GM23338 (cell line): Measurements from ENCODE around the gene GSAP. TPM values are rescaled to one million over a fixed set of nuclear protein-coding genes. Genes with fewer than 3 reads are reported as not detected.

Experiments used
- ATAC-seq: fragments of 200-7000 bp; cut with Tn5 transposase; 3 replicates; pipeline ENCODE4 v1.9.1; 2020
- DNase-seq: peaks from one replicate; pipeline ENCODE4 v3.0.0-alpha.2; 2015; ENCODE audit warnings: low spot score
- H2AFZ ChIP-seq: fragments of 200-600 bp; sonication (generic); 2 replicates; pipeline ENCODE4 v1.8.0; 2016; ENCODE audit warnings: antibody characterized with exemption, mild to moderate bottlenecking, moderate library complexity
- H3F3A ChIP-seq: fragments of 200-600 bp; sonication (generic); replicated peaks from 2 replicates; pipeline ENCODE4 v1.8.0; 2017; ENCODE audit warnings: antibody characterized with exemption, mixed run types, low read depth
- H3K27ac ChIP-seq: fragments of 200-600 bp; sonication (generic); 2 replicates; pipeline ENCODE4 v1.6.1; 2016; ENCODE audit warnings: low read depth
- H3K27me3 ChIP-seq: fragments of 200-600 bp; sonication (generic); 2 replicates; pipeline ENCODE4 v1.8.0; 2016; ENCODE audit warnings: mild to moderate bottlenecking, mixed run types, moderate library complexity; ENCODE audit not compliant: insufficient read depth
- H3K36me3 ChIP-seq: fragments of 200-600 bp; sonication (generic); 2 replicates; pipeline ENCODE4 v1.8.0; 2016; ENCODE audit warnings: mild to moderate bottlenecking; ENCODE audit not compliant: insufficient read depth
- H3K4me1 ChIP-seq: fragments of 200-600 bp; sonication (generic); 2 replicates; pipeline ENCODE4 v1.8.0; 2016; ENCODE audit warnings: mild to moderate bottlenecking, moderate library complexity; ENCODE audit not compliant: insufficient read depth
- H3K4me2 ChIP-seq: fragments of 200-600 bp; sonication (generic); 2 replicates; pipeline ENCODE4 v1.7.1; 2017; ENCODE audit warnings: mixed run types
- H3K4me3 ChIP-seq: fragments of 200-600 bp; sonication (generic); 2 replicates; pipeline ENCODE4 v1.6.1; 2016; ENCODE audit warnings: mixed run types
- H3K79me2 ChIP-seq: fragments of 200-600 bp; sonication (generic); replicated peaks from 2 replicates; pipeline ENCODE4 v1.8.0; 2017; ENCODE audit warnings: mild to moderate bottlenecking; ENCODE audit not compliant: insufficient read depth
- H3K9me2 ChIP-seq: fragments of 200-600 bp; sonication (generic); 2 replicates; pipeline ENCODE4 v1.8.0; 2017; ENCODE audit not compliant: insufficient read depth
- H4K20me1 ChIP-seq: fragments of 200-600 bp; sonication (generic); replicated peaks from 2 replicates; pipeline ENCODE4 v1.8.0; 2017; ENCODE audit warnings: mild to moderate bottlenecking; ENCODE audit not compliant: insufficient read depth
- H3K27ac Mint-ChIP-seq: 2 replicates; pipeline ENCODE4 v1.8.0; 2020; ENCODE audit warnings: inconsistent platforms, mild to moderate bottlenecking, moderate library complexity, mixed read lengths
- H3K27me3 Mint-ChIP-seq: 3 replicates; pipeline ENCODE4 v1.8.0; 2022; ENCODE audit warnings: low read depth, mild to moderate bottlenecking, moderate library complexity, mixed read lengths, inconsistent platforms; ENCODE audit not compliant: insufficient read depth, poor library complexity
- H3K36me3 Mint-ChIP-seq: 3 replicates; pipeline ENCODE4 v1.8.0; 2021; ENCODE audit warnings: low read depth, mild to moderate bottlenecking, inconsistent platforms, moderate library complexity, mixed read lengths
- H3K4me1 Mint-ChIP-seq: 3 replicates; pipeline ENCODE4 v1.8.0; 2020; ENCODE audit warnings: mild to moderate bottlenecking, inconsistent platforms, mixed read lengths
- H3K4me3 Mint-ChIP-seq: 3 replicates; pipeline ENCODE4 v1.8.0; 2021; ENCODE audit warnings: moderate library complexity, mild to moderate bottlenecking, inconsistent platforms, mixed read lengths
- H3K9me3 Mint-ChIP-seq: 3 replicates; pipeline ENCODE4 v1.8.0; 2020; ENCODE audit warnings: moderate library complexity, mild to moderate bottlenecking, inconsistent platforms, mixed read lengths
- CREB1 ChIP-seq: fragments of 250-450 bp; sonication (Bioruptor Pico); IDR thresholded peaks from 2 replicates; pipeline ENCODE4 v1.5.0; 2020; ENCODE audit warnings: low read depth, mild to moderate bottlenecking, moderate library complexity
- CTCF ChIP-seq, 2 experiments: fragments of 200-600 bp in 1 of 2; sonication (generic) in 1 of 2; conservative IDR thresholded peaks; 2 replicates each; pipeline versions ENCODE4 v1.5.1 to v1.6.1; 2016 to 2017; ENCODE audit warnings: antibody characterized with exemption in 2 of 2, low read depth in 2 of 2, mild to moderate bottlenecking in 2 of 2, moderate library complexity in 1 of 2
- ETS1 ChIP-seq: IDR thresholded peaks from 2 replicates; pipeline ENCODE4 v1.6.1; 2016; ENCODE audit warnings: antibody characterized with exemption
- EZH2 ChIP-seq: fragments of 200-600 bp; sonication (generic); IDR thresholded peaks from one replicate; pipeline ENCODE4 v1.8.0; 2017; ENCODE audit warnings: antibody characterized with exemption, mild to moderate bottlenecking, low read depth; ENCODE audit not compliant: unreplicated experiment
- EZH2phosphoT487 ChIP-seq: fragments of 200-600 bp; sonication (generic); IDR thresholded peaks from one replicate; pipeline ENCODE4 v1.8.1; 2018; ENCODE audit warnings: antibody characterized with exemption; ENCODE audit not compliant: unreplicated experiment
- JUNB ChIP-seq: IDR thresholded peaks from one replicate; pipeline ENCODE4 v1.6.1; 2016; ENCODE audit warnings: antibody characterized with exemption; ENCODE audit not compliant: unreplicated experiment
- NANOG ChIP-seq: IDR thresholded peaks from 2 replicates; pipeline ENCODE4 v1.6.1; 2016; ENCODE audit warnings: antibody characterized with exemption, borderline replicate concordance
- POLR2AphosphoS5 ChIP-seq: IDR thresholded peaks from 2 replicates; pipeline ENCODE4 v1.6.1; 2016; ENCODE audit warnings: antibody characterized with exemption, low read depth
- REST ChIP-seq: IDR thresholded peaks from one replicate; pipeline ENCODE4 v1.6.1; 2018; ENCODE audit warnings: antibody characterized with exemption; ENCODE audit not compliant: unreplicated experiment
- STAT1 ChIP-seq: IDR thresholded peaks from one replicate; pipeline ENCODE4 v1.6.1; 2016; ENCODE audit warnings: antibody characterized with exemption; ENCODE audit not compliant: unreplicated experiment
- ZNF114 ChIP-seq: fragments of 250-450 bp; sonication (Bioruptor Pico); IDR thresholded peaks from 2 replicates; pipeline ENCODE4 v1.5.0; 2020; ENCODE audit warnings: mild to moderate bottlenecking, moderate library complexity
- ZNF331 ChIP-seq: fragments of 250-450 bp; sonication (Bioruptor Pico); IDR thresholded peaks from 2 replicates; pipeline ENCODE4 v1.5.0; 2020; ENCODE audit warnings: low read depth, mild to moderate bottlenecking, moderate library complexity
- ZNF462 ChIP-seq: fragments of 250-450 bp; sonication (Bioruptor Pico); IDR thresholded peaks from 2 replicates; pipeline ENCODE4 v1.5.0; 2020; ENCODE audit warnings: mild to moderate bottlenecking, moderate library complexity
- polyA plus RNA-seq: library from polyadenylated mRNA; unstranded; fragments of >200 nt; fragmentation: Nextera tagmentation; extraction: Ambion mirVana; gene quantifications from 2 replicates; pipeline ENCODE4 v1.2.1, GENCODE V29; 2016
- total RNA-seq: library from RNA; depleted of rRNA; stranded (reverse); fragments of >200 nt; shearing (Covaris generic); gene quantifications from 2 replicates; pipeline ENCODE4 v1.2.3, GENCODE V29; 2014

Gene GSAP
- total and polyA plus RNA-seq, 2 experiments from 2014 or later = 0.63 to 1.1 TPM

- no peak for TF ChIP-seq ZNF462 (CRISPR knock-in tag)
- TF ChIP-seq CREB1 = no peak
- TF ChIP-seq ETS1 = no peak
- no peak for TF ChIP-seq ZNF331 (CRISPR knock-in tag)
- TF ChIP-seq POLR2AphosphoS5 = no peak
- TF ChIP-seq CTCF (conservative IDR thresholded peaks at IDR 0.05; ENCODE audit: low read depth in 2 of 2) = no peak
- no peak for TF ChIP-seq ZNF114 (CRISPR knock-in tag)
- TF ChIP-seq STAT1 = no peak
- no peak for TF ChIP-seq EZH2
- no peak for TF ChIP-seq REST
- no peak for TF ChIP-seq EZH2phosphoT487
- TF ChIP-seq JUNB = no peak
- no peak for TF ChIP-seq NANOG
- Histone ChIP-seq H3K27ac (no peak overlapping the region), H3K36me3 (no peaks in the 10 kb centered on the region), H3K4me1 (peaks cover 13% of the 10 kb centered on the region; the same call in 1 of the 2 replicates), H3K27me3 (no peaks in the 10 kb centered on the region), H3K79me2 (no peaks in the 10 kb centered on the region), H2AFZ (no peak overlapping the region), H3K9me2 (no peaks in the 10 kb centered on the region), H4K20me1 (no peaks in the 10 kb centered on the region), H3F3A (no peaks in the 10 kb centered on the region), H3K4me3 (no peak overlapping the region), H3K4me2 (no peak overlapping the region)
- no peak for ATAC-seq
- DNase-seq = no peak
- no peak overlapping the region for H3K4me3 Mint-ChIP-seq
- H3K27ac Mint-ChIP-seq = no peak overlapping the region
- no peaks in the 10 kb centered on the region for H3K36me3 Mint-ChIP-seq
- no peaks in the 10 kb centered on the region for H3K27me3 Mint-ChIP-seq
- H3K9me3 Mint-ChIP-seq = no peaks in the 10 kb centered on the region
- H3K4me1 Mint-ChIP-seq = peaks cover 8% of the 10 kb centered on the region
These were observed 61.2 kb downstream of the GSAP start for GRCh38 chr7:77354914-77355313.
